ENCODE results near the gene NNT. TPM values are rescaled to one million over a fixed set of nuclear protein-coding genes. Genes with fewer than 3 reads are reported as not detected.

The NNT gene
- total and polyA plus RNA-seq, 5 donors from 2014 or later = 46.2 to 64.1 (median 49.6) TPM

GRCh38 chr5:43619911-43620310 lies 16.9 kb downstream of the NNT start:
- Mint-ChIP-seq H3K4me1 (peaks cover 9 to 19% (median 16%) of the 10 kb centered on the region in 4 donors), H3K27me3 (no peaks in the 10 kb centered on the region), H3K4me3 (no peak overlapping the region), H3K36me3 (peaks cover 36% of the 10 kb centered on the region), H3K9me3 (no peaks in the 10 kb centered on the region), H3K27ac (peak overlapping the region in 1 of 3 donors; percentile 89)
- Histone ChIP-seq H3K4me1 (ENCODE audit: control insufficient read depth, insufficient read depth, low read length, poor library complexity, severe bottlenecking) (no peaks in the 10 kb centered on the region), H3K27me3 (ENCODE audit: control insufficient read depth, insufficient read depth, low read length) (no peaks in the 10 kb centered on the region), H3K36me3 (ENCODE audit: control insufficient read depth, insufficient read depth, low read length) (peaks cover 23% of the 10 kb centered on the region), H3K4me3 (ENCODE audit: low read depth, low read length) (no peak overlapping the region), H3K9me3 (ENCODE audit: control insufficient read depth in 2 of 2, low read length in 2 of 2) (no peaks in the 10 kb centered on the region), H3K27ac (ENCODE audit: insufficient read depth, low read length, poor library complexity, severe bottlenecking) (no peak overlapping the region)
- DNase-seq = no peak
- no peak for ATAC-seq (ENCODE audit: low read depth in 2 of 2)

- peaks cover 20% of the 10 kb centered on the region for H3K36me3 ChIP-seq (ENCODE audit: control insufficient read depth, insufficient read depth, low read length)
- no peak overlapping the region for H3K27ac ChIP-seq (ENCODE audit: insufficient read depth, low read length, poor library complexity, severe bottlenecking)
- H3K9me3 Mint-ChIP-seq = no peaks in the 10 kb centered on the region
- peaks cover 36% of the 10 kb centered on the region for H3K36me3 Mint-ChIP-seq
- H3K27ac Mint-ChIP-seq = no peak overlapping the region
- no peak for DNase-seq
- no peaks in the 10 kb centered on the region for H3K27me3 ChIP-seq (ENCODE audit: control insufficient read depth, insufficient read depth, low read length)
- no peaks in the 10 kb centered on the region for H3K9me3 ChIP-seq (ENCODE audit: control insufficient read depth in 2 of 2, low read length in 2 of 2)
- peaks cover 9 to 21% (median 18%) of the 10 kb centered on the region in 4 donors for H3K4me1 Mint-ChIP-seq
- no peaks in the 10 kb centered on the region for H3K4me1 ChIP-seq (ENCODE audit: control insufficient read depth, insufficient read depth, low read length, poor library complexity, severe bottlenecking)
- ATAC-seq (ENCODE audit: low read depth in 2 of 2) = no peak
- H3K4me3 Mint-ChIP-seq = no peak overlapping the region
- no peak overlapping the region for H3K4me3 ChIP-seq (ENCODE audit: low read depth, low read length)
- H3K27me3 Mint-ChIP-seq = no peaks in the 10 kb centered on the region
These were observed 18.0 kb downstream of the NNT start for GRCh38 chr5:43620944-43621505.

GRCh38 chr5:43622074-43622473 lies 19.1 kb downstream of the NNT start:
- Mint-ChIP-seq H3K9me3 (no peaks in the 10 kb centered on the region), H3K27me3 (no peaks in the 10 kb centered on the region), H3K4me3 (no peak overlapping the region), H3K4me1 (peaks cover 9 to 20% (median 19%) of the 10 kb centered on the region in 4 donors), H3K27ac (peak overlapping the region; percentile 17 to 72 (median 20)), H3K36me3 (peaks cover 36% of the 10 kb centered on the region)
- H3K27ac ChIP-seq (ENCODE audit: insufficient read depth, low read length, poor library complexity, severe bottlenecking) = no peak overlapping the region
- H3K36me3 ChIP-seq (ENCODE audit: control insufficient read depth, insufficient read depth, low read length) = peaks cover 17% of the 10 kb centered on the region
- no peaks in the 10 kb centered on the region for H3K4me1 ChIP-seq (ENCODE audit: control insufficient read depth, insufficient read depth, low read length, poor library complexity, severe bottlenecking)
- no peak overlapping the region for H3K4me3 ChIP-seq (ENCODE audit: low read depth, low read length)
- no peak for DNase-seq
- no peaks in the 10 kb centered on the region for H3K27me3 ChIP-seq (ENCODE audit: control insufficient read depth, insufficient read depth, low read length)
- no peak for ATAC-seq (ENCODE audit: low read depth in 2 of 2)
- H3K9me3 ChIP-seq (ENCODE audit: control insufficient read depth in 2 of 2, low read length in 2 of 2) = no peaks in the 10 kb centered on the region

GRCh38 chr5:43623048-43623680 lies 20.2 kb downstream of the NNT start:
- Mint-ChIP-seq H3K4me3 (no peak overlapping the region), H3K36me3 (peaks cover 39% of the 10 kb centered on the region), H3K9me3 (no peaks in the 10 kb centered on the region), H3K27me3 (no peaks in the 10 kb centered on the region), H3K27ac (peak overlapping the region in 2 of 3 donors; percentile 54 to 80), H3K4me1 (peaks cover 9 to 20% (median 17%) of the 10 kb centered on the region in 4 donors)
- DNase-seq (no peak), ATAC-seq (ENCODE audit: low read depth in 2 of 2) (no peak)
- no peaks in the 10 kb centered on the region for H3K9me3 ChIP-seq (ENCODE audit: control insufficient read depth in 2 of 2, low read length in 2 of 2)
- H3K27ac ChIP-seq (ENCODE audit: insufficient read depth, low read length, poor library complexity, severe bottlenecking) = no peak overlapping the region
- H3K4me3 ChIP-seq (ENCODE audit: low read depth, low read length) = no peak overlapping the region
- no peaks in the 10 kb centered on the region for H3K4me1 ChIP-seq (ENCODE audit: control insufficient read depth, insufficient read depth, low read length, poor library complexity, severe bottlenecking)
- peaks cover 20% of the 10 kb centered on the region for H3K36me3 ChIP-seq (ENCODE audit: control insufficient read depth, insufficient read depth, low read length)
- H3K27me3 ChIP-seq (ENCODE audit: control insufficient read depth, insufficient read depth, low read length) = no peaks in the 10 kb centered on the region

- peak in 1 of 2 donors; percentile 55 for ATAC-seq (ENCODE audit: low read depth in 2 of 2)
These were observed 24.0 kb downstream of the NNT start for GRCh38 chr5:43627028-43627427.

GRCh38 chr5:43631182-43631910 lies 28.4 kb downstream of the NNT start:
- H3K36me3 Mint-ChIP-seq = peaks cover 54% of the 10 kb centered on the region
- H3K27ac Mint-ChIP-seq = peak overlapping the region in 2 of 3 donors; percentile 39 to 45
- Histone ChIP-seq H3K9me3 (ENCODE audit: control insufficient read depth in 2 of 2, low read length in 2 of 2) (no peaks in the 10 kb centered on the region), H3K27ac (ENCODE audit: insufficient read depth, low read length, poor library complexity, severe bottlenecking) (no peak overlapping the region), H3K4me1 (ENCODE audit: control insufficient read depth, insufficient read depth, low read length, poor library complexity, severe bottlenecking) (no peaks in the 10 kb centered on the region), H3K4me3 (ENCODE audit: low read depth, low read length) (no peak overlapping the region), H3K27me3 (ENCODE audit: control insufficient read depth, insufficient read depth, low read length) (no peaks in the 10 kb centered on the region), H3K36me3 (ENCODE audit: control insufficient read depth, insufficient read depth, low read length) (peaks cover 64% of the 10 kb centered on the region)
- no peak overlapping the region for H3K4me3 Mint-ChIP-seq
- DNase-seq (peak; percentile 8 to 74 (median 42)), ATAC-seq (ENCODE audit: low read depth in 2 of 2) (peak; percentile 62 to 78)
- H3K4me1 Mint-ChIP-seq = peaks cover 18 to 36% (median 34%) of the 10 kb centered on the region in 4 donors
- H3K27me3 Mint-ChIP-seq = no peaks in the 10 kb centered on the region
- H3K9me3 Mint-ChIP-seq = no peaks in the 10 kb centered on the region

More at GRCh38 chr5:43627028-43627427, 24.0 kb downstream of the NNT start:
- H3K27ac ChIP-seq (ENCODE audit: insufficient read depth, low read length, poor library complexity, severe bottlenecking) = no peak overlapping the region
- Mint-ChIP-seq H3K4me3 (no peak overlapping the region), H3K27ac (no peak overlapping the region), H3K9me3 (no peaks in the 10 kb centered on the region), H3K36me3 (peaks cover 40% of the 10 kb centered on the region), H3K4me1 (peaks cover 14 to 37% (median 27%) of the 10 kb centered on the region in 4 donors), H3K27me3 (no peaks in the 10 kb centered on the region)
- H3K4me3 ChIP-seq (ENCODE audit: low read depth, low read length) = no peak overlapping the region
- H3K4me1 ChIP-seq (ENCODE audit: control insufficient read depth, insufficient read depth, low read length, poor library complexity, severe bottlenecking) = no peaks in the 10 kb centered on the region
- DNase-seq = peak in 2 of 3 donors; percentile 5 to 6
- peaks cover 29% of the 10 kb centered on the region for H3K36me3 ChIP-seq (ENCODE audit: control insufficient read depth, insufficient read depth, low read length)
- no peaks in the 10 kb centered on the region for H3K27me3 ChIP-seq (ENCODE audit: control insufficient read depth, insufficient read depth, low read length)
- H3K9me3 ChIP-seq (ENCODE audit: control insufficient read depth in 2 of 2, low read length in 2 of 2) = no peaks in the 10 kb centered on the region

GRCh38 chr5:43634621-43635020 lies 31.6 kb downstream of the NNT start:
- DNase-seq (no peak), ATAC-seq (ENCODE audit: low read depth in 2 of 2) (no peak)
- Histone ChIP-seq H3K9me3 (ENCODE audit: control insufficient read depth in 2 of 2, low read length in 2 of 2) (no peaks in the 10 kb centered on the region), H3K4me1 (ENCODE audit: control insufficient read depth, insufficient read depth, low read length, poor library complexity, severe bottlenecking) (no peaks in the 10 kb centered on the region), H3K36me3 (ENCODE audit: control insufficient read depth, insufficient read depth, low read length) (peaks cover 58% of the 10 kb centered on the region), H3K27me3 (ENCODE audit: control insufficient read depth, insufficient read depth, low read length) (no peaks in the 10 kb centered on the region), H3K4me3 (ENCODE audit: low read depth, low read length) (no peak overlapping the region), H3K27ac (ENCODE audit: insufficient read depth, low read length, poor library complexity, severe bottlenecking) (no peak overlapping the region)
- no peaks in the 10 kb centered on the region for H3K9me3 Mint-ChIP-seq
- peaks cover 49% of the 10 kb centered on the region for H3K36me3 Mint-ChIP-seq
- peaks cover 29 to 52% (median 36%) of the 10 kb centered on the region in 4 donors for H3K4me1 Mint-ChIP-seq
- no peak overlapping the region for H3K27ac Mint-ChIP-seq
- H3K4me3 Mint-ChIP-seq = no peak overlapping the region
- H3K27me3 Mint-ChIP-seq = no peaks in the 10 kb centered on the region
